ENCODE measurements around the gene ELL2. TPM values are rescaled to one million over a fixed set of nuclear protein-coding genes. Genes with fewer than 3 reads are reported as not detected.

The ELL2 gene
- total RNA-seq, 1 experiment from 2014 or later = 27.5 TPM

DNA sequence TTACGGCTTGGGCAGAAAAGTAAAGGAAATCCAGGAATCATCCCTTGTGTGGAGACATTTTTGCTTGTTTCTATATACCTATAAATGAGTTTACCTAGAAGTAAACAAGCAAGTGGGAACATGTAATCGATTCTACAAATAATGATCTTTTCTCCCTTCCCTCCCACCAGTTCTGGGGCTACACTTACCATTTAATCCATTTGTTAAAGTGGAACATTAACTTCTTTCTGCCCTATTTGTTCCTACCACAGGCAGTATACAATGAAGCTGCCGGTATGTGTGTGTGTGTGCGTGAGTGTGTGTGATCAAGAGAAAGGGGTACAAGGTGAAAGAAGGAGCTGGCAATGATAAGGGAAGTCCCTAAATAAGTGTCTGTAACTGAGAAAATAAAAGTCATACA, 26.4 kb upstream of the ELL2 start:
- WGBS (ENCODE audit: extremely low coverage, insufficient read length, low lambda C conversion rate) = no CpG with 5 or more reads among the region's 4 CpGs
- no peak overlapping the region for H2BK12ac ChIP-seq (ENCODE audit: insufficient read length, low read depth, low read length)
- no peak overlapping the region for H2AFZ ChIP-seq (ENCODE audit: low read length)

More for the DNA sequence above, 26.4 kb upstream of the ELL2 start:
- Histone ChIP-seq H4K20me1 (ENCODE audit: control insufficient read depth, insufficient read depth, insufficient read length) (no peaks in the 10 kb centered on the region), H3K27ac (ENCODE audit: insufficient read length, low read depth, low read length) (no peak overlapping the region), H3T11ph (ENCODE audit: low read length) (no peak overlapping the region), H3K9me3 (ENCODE audit: control insufficient read depth, low read depth, low read length) (no peaks in the 10 kb centered on the region), H2BK5ac (ENCODE audit: insufficient read length, low read length) (no peak overlapping the region), H2BK20ac (ENCODE audit: low read depth, low read length, poor library complexity, severe bottlenecking) (no peak overlapping the region), H3K79me1 (ENCODE audit: insufficient read depth, low read depth, low read length, poor library complexity, severe bottlenecking) (no peaks in the 10 kb centered on the region), H3K27me3 (ENCODE audit: insufficient read depth, low read length) (no peaks in the 10 kb centered on the region), H2AK5ac (ENCODE audit: insufficient read length, low read length) (no peak overlapping the region), H2BK120ac (ENCODE audit: low read depth, low read length, poor library complexity, severe bottlenecking) (no peak overlapping the region), H3K4me2 (ENCODE audit: insufficient read depth, insufficient read length, low read length) (no peak overlapping the region), H2BK15ac (ENCODE audit: low read depth, low read length) (no peak overlapping the region), H3K9ac (ENCODE audit: extremely low read depth, insufficient read length, low read length) (no peak overlapping the region), H3K4ac (ENCODE audit: low read depth, low read length) (no peak overlapping the region), H3K79me2 (ENCODE audit: insufficient read depth, low read length) (no peaks in the 10 kb centered on the region), H3K4me1 (ENCODE audit: insufficient read depth, low read length) (no peaks in the 10 kb centered on the region), H3K18ac (ENCODE audit: insufficient read length, low read depth, low read length) (no peak overlapping the region), H3K14ac (ENCODE audit: insufficient read depth, low read length) (no peak overlapping the region), H4K5ac (ENCODE audit: insufficient read length, low read depth, low read length) (no peak overlapping the region), H3K56ac (ENCODE audit: insufficient read length, low read depth, low read length) (no peak overlapping the region), H4K8ac (replicated peaks; ENCODE audit: insufficient read length, low read depth, low read length) (no peak overlapping the region), H3K23me2 (ENCODE audit: insufficient read length, low read depth, low read length, poor library complexity, severe bottlenecking) (no peaks in the 10 kb centered on the region), H4K91ac (ENCODE audit: insufficient read length, low read depth, low read length) (no peak overlapping the region), H3K23ac (ENCODE audit: insufficient read length, low read depth, low read length) (no peak overlapping the region)
- Mint-ChIP-seq H3K4me3 (no peak overlapping the region), H3K4me1 (peaks cover 3 to 6% of the 10 kb centered on the region in 2 experiments), H3K27ac (no peak overlapping the region), H3K27me3 (ENCODE audit: low read depth) (no peaks in the 10 kb centered on the region), H3K36me3 (ENCODE audit: insufficient read depth in 1 of 3, low read depth in 3 of 3) (no peaks in the 10 kb centered on the region), H3K9me3 (no peaks in the 10 kb centered on the region)
- no peak for DNase-seq
- TF ChIP-seq, protein P1, sequence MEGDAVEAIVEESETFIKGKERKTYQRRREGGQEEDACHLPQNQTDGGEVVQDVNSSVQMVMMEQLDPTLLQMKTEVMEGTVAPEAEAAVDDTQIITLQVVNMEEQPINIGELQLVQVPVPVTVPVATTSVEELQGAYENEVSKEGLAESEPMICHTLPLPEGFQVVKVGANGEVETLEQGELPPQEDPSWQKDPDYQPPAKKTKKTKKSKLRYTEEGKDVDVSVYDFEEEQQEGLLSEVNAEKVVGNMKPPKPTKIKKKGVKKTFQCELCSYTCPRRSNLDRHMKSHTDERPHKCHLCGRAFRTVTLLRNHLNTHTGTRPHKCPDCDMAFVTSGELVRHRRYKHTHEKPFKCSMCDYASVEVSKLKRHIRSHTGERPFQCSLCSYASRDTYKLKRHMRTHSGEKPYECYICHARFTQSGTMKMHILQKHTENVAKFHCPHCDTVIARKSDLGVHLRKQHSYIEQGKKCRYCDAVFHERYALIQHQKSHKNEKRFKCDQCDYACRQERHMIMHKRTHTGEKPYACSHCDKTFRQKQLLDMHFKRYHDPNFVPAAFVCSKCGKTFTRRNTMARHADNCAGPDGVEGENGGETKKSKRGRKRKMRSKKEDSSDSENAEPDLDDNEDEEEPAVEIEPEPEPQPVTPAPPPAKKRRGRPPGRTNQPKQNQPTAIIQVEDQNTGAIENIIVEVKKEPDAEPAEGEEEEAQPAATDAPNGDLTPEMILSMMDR (conservative IDR thresholded peaks at IDR 0.05) = no peak
